Nephron (organoid): ENCODE results near the gene MYBPC2.

ENCODE experiments used
- H3K27ac Mint-ChIP-seq, 3 experiments: 2 replicates each; pipeline ENCODE4 v1.8.0; 2020; ENCODE audit warnings: mixed read lengths in 3 of 3, mild to moderate bottlenecking in 2 of 3, moderate library complexity in 1 of 3
- H3K27me3 Mint-ChIP-seq: 2 replicates; pipeline ENCODE4 v1.8.0; 2021; ENCODE audit warnings: low read depth, mild to moderate bottlenecking, moderate library complexity, mixed read lengths
- H3K36me3 Mint-ChIP-seq: 2 replicates; pipeline ENCODE4 v1.8.0; 2020; ENCODE audit warnings: low read depth, mixed read lengths
- H3K4me1 Mint-ChIP-seq: 2 replicates; pipeline ENCODE4 v1.8.0; 2020; ENCODE audit warnings: mixed read lengths
- H3K4me3 Mint-ChIP-seq, 3 experiments: 2 replicates each; pipeline ENCODE4 v1.8.0; 2020; ENCODE audit warnings: mild to moderate bottlenecking in 3 of 3, mixed read lengths in 3 of 3, moderate library complexity in 2 of 3
- H3K9me3 Mint-ChIP-seq: 2 replicates; pipeline ENCODE4 v1.8.0; 2020; ENCODE audit warnings: mixed read lengths
- CTCF ChIP-seq, 3 experiments: fragments of 200-600 bp; sonication (generic); IDR thresholded peaks; one replicate each; pipeline ENCODE4 v1.5.0; 2021; ENCODE audit warnings: antibody characterized with exemption in 3 of 3; ENCODE audit not compliant: unreplicated experiment in 3 of 3

MYBPC2 gene

GRCh38 chr19:50509366-50509765 lies 76.7 kb downstream of the MYBPC2 start:
- Mint-ChIP-seq H3K4me1 (peaks cover 35% of the 10 kb centered on the region), H3K36me3 (no peaks in the 10 kb centered on the region), H3K4me3 (peak overlapping the region; percentile 76 to 93 (median 83)), H3K9me3 (no peaks in the 10 kb centered on the region), H3K27ac (peak overlapping the region in 1 of 3 experiments; percentile 81), H3K27me3 (no peaks in the 10 kb centered on the region)
- TF ChIP-seq CTCF (IDR thresholded peaks at IDR 0.05; ENCODE audit: unreplicated experiment in 3 of 3): no peak

- H3K4me1 Mint-ChIP-seq: peaks cover 35% of the 10 kb centered on the region
- no peaks in the 10 kb centered on the region for H3K36me3 Mint-ChIP-seq
- H3K4me3 Mint-ChIP-seq: peak overlapping the region; percentile 89 to 93 (median 91)
- no peak for TF ChIP-seq CTCF (IDR thresholded peaks at IDR 0.05; ENCODE audit: unreplicated experiment in 3 of 3)
- H3K27me3 Mint-ChIP-seq: no peaks in the 10 kb centered on the region
- peak overlapping the region; percentile 71 to 85 (median 83) for H3K27ac Mint-ChIP-seq
- H3K9me3 Mint-ChIP-seq: no peaks in the 10 kb centered on the region
Measured at GRCh38 chr19:50510121-50510670, 77.5 kb downstream of the MYBPC2 start.

DNA sequence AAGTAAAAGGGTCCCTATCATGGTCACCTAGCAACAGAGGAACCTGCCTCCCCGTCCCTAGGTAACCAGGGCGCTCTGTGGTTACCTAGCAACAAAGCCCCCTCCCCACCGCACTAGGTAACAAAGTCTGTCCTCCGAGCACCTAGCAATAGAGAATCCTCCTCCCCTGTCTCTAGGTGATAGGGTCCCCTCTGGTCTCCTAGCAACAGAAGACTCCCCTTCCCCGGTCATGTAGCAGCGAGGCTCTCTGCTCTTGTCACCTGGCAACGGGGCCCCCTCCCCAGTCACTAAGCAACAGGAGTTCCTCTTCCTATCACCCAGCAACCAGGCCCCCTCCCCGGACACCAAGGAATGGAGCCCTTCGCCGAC lies 78.0 kb downstream of the MYBPC2 start:
- TF ChIP-seq CTCF (IDR thresholded peaks at IDR 0.05; ENCODE audit: unreplicated experiment in 3 of 3): no peak
- H3K9me3 Mint-ChIP-seq: no peaks in the 10 kb centered on the region
- H3K4me3 Mint-ChIP-seq: peak overlapping the region; percentile 89 to 93 (median 91)
- peak overlapping the region; percentile 71 to 85 (median 83) for H3K27ac Mint-ChIP-seq
- H3K27me3 Mint-ChIP-seq: no peaks in the 10 kb centered on the region
- H3K36me3 Mint-ChIP-seq: no peaks in the 10 kb centered on the region
- peaks cover 35% of the 10 kb centered on the region for H3K4me1 Mint-ChIP-seq

DNA sequence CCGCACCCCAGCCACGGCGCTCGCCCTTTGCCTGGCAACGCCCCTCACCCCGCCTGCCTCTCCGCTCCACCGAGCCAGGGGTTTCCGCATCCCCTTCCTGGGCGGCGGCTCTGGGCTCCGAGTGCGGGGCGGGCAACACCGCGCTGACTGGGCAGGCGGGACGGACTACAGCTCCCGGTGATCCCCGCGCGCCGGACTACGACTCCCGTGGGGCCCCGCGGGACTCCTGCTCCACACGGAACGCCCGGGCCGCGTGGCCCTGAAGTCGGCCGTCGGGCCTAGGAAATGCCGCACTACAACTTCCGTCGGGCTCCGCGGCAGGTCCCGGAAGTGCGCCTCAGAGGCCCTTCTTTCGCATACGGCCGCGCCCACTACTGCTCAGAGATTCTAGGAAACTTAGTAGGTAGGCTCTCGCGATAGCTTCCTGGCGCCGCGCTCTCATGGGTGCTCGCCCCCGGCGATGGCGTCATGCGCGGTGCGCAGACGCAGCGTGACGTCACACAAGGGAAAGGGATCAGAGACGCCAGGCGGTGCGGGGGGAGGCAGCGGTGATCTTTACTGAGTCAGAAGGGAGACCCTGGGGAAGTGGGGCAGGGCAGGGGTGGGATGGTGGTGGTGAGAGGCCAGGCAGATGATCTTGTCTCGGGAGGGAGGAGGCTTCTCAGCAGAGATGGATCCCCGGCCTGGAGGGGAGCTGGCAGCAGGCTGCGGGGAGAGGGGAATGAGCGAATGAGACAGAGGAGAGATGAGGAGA lies 78.6 kb downstream of the MYBPC2 start, which contains the start of gene JOSD2:
TSS of gene JOSD2 (minus strand) at position 123 of the 754 bp plus-strand sequence. CDS start 760 bp downstream, outside the sequence.
- Mint-ChIP-seq H3K36me3 (no peaks in the 10 kb centered on the region), H3K9me3 (no peaks in the 10 kb centered on the region), H3K4me3 (peak within 1 kb of the TSS; percentile 89 to 93 (median 91)), H3K27ac (peak within 1 kb of the TSS; percentile 79 to 85 (median 83)), H3K27me3 (no peaks in the 10 kb centered on the region), H3K4me1 (peaks cover 35% of the 10 kb centered on the region)
- no peak for TF ChIP-seq CTCF (IDR thresholded peaks at IDR 0.05; ENCODE audit: unreplicated experiment in 3 of 3)

GRCh38 chr19:50512112-50512998 lies 79.7 kb downstream of the MYBPC2 start:
- Mint-ChIP-seq H3K9me3 (no peaks in the 10 kb centered on the region), H3K27ac (peak overlapping the region; percentile 79 to 85 (median 83)), H3K27me3 (no peaks in the 10 kb centered on the region), H3K4me3 (peak overlapping the region in 1 of 3 experiments; percentile 93), H3K36me3 (no peaks in the 10 kb centered on the region), H3K4me1 (peaks cover 35% of the 10 kb centered on the region)
- no peak for TF ChIP-seq CTCF (IDR thresholded peaks at IDR 0.05; ENCODE audit: unreplicated experiment in 3 of 3)
